ENCODE measurements around the gene CETP.

DNA sequence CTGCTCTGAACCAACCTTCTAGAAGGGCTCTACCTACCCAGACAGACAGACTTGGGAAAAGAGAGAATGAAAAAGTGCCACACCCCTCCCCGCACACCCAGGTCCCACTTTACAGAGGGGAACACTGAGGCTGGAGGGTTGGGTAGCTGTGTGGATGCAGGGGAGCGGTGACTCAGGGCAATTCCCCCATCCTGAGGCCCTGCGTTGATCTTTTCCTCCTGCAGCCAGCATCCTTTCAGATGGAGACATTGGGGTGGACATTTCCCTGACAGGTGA, 10.0 kb downstream of the CETP start:
- TF ChIP-seq, protein P1, sequence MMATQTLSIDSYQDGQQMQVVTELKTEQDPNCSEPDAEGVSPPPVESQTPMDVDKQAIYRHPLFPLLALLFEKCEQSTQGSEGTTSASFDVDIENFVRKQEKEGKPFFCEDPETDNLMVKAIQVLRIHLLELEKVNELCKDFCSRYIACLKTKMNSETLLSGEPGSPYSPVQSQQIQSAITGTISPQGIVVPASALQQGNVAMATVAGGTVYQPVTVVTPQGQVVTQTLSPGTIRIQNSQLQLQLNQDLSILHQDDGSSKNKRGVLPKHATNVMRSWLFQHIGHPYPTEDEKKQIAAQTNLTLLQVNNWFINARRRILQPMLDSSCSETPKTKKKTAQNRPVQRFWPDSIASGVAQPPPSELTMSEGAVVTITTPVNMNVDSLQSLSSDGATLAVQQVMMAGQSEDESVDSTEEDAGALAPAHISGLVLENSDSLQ (IDR thresholded peaks at IDR 0.05) = no peak
- TF ChIP-seq BHLHE40 (IDR thresholded peaks at IDR 0.05; ENCODE audit: borderline replicate concordance) (no peak), SUZ12 (IDR thresholded peaks at IDR 0.05) (no peak)

Data from HEK293T (cell line).